Activated naive CD4-positive, alpha-beta T cell treated with anti-CD3 and anti-CD28 coated beads, Interleukin-2, amount 50 U/mL, for 72 hours (primary cell): ENCODE results near the gene CLINT1. TPM values are rescaled to one million over a fixed set of nuclear protein-coding genes. Genes with fewer than 3 reads are reported as not detected.
"Not testable (repeated sequence)": the region's sequence is repeated elsewhere in the genome, so short reads cannot be mapped to it uniquely, and the experiment has no call there.

Experiments used
- ATAC-seq, 2 donors: fragments of 150-1000 bp; cut with Tn5 transposase; 2 replicates each; pipeline ENCODE4 v1.10.0; 2021; ENCODE audit warnings: mild to moderate bottlenecking in 2 of 2, moderate library complexity in 2 of 2
- DNase-seq, 2 donors: peaks; one replicate each; pipeline ENCODE4 v3.0.0; 2021 to 2022; ENCODE audit warnings: low spot score in 2 of 2
- H3K27ac Mint-ChIP-seq, 2 donors: one replicate each; pipeline ENCODE4 v1.8.0; 2022; ENCODE audit warnings: mild to moderate bottlenecking in 2 of 2, mixed read lengths in 2 of 2
- H3K36me3 Mint-ChIP-seq, 2 donors: one replicate each; pipeline ENCODE4 v1.8.0; 2022; ENCODE audit warnings: mixed read lengths in 2 of 2
- H3K9me3 Mint-ChIP-seq, 2 donors: one replicate each; pipeline ENCODE4 v1.8.0; 2022; ENCODE audit warnings: mixed read lengths in 2 of 2
- total RNA-seq, 2 donors: library from RNA; stranded (reverse); gene quantifications; one replicate each; pipeline ENCODE4 v1.2.3, GENCODE V29; 2022

Gene CLINT1
- total RNA-seq, 2 donors from 2014 or later, result 48.4 to 71.0 TPM

DNA sequence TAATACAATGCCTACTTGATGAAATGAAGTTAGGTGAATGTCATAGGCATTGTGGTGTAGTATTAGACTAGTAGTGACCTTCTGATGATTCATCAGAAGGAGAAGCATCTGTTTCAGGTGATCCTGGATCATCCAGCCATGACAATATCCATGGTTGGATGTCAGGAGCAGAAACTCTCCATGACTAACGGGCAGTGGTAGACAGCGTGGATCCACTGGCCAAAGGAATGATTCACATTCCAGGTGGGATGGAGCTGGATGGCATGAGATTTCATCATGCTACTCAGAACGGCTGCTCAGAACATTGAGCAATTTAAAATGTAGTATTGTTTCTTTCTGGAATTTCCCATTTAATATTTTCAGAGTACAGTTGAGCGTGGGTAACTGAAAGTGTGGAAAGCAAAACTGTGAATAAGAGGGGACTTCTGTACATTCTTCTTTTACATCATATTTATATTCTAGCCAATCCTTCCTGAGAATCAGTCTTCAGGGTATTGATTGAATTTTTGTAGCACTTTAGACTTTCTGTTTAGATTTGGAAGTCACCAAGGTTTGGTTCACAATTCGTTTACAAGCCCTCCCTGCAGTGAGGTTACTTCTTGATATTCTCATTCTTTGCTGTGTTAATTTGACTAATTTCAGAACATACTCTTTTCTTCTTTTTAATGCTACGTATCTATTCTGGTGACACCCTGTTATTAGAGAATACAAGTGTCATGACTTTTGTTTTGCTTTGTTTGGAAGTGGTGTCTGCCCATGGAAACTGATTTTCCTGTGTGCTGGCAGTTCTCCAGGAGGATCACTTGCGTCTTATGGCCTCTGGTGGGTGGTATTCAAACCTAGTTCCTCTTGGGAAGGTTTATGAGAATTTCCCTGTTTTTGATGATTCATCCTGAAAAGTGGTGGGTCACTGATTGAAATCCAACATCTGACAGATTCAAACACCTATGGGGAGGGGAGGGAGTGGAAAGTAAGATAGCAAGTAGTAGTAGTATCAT lies 12.2 kb upstream of the CLINT1 start:
- Mint-ChIP-seq H3K27ac (peak overlapping the region in 1 of 2 donors; percentile 56), H3K36me3 (peaks cover 0 to 6% of the 10 kb centered on the region in 2 donors), H3K9me3 (no peaks in the 10 kb centered on the region)
- DNase-seq (no peak), ATAC-seq (peak; percentile 63 to 79)

DNA sequence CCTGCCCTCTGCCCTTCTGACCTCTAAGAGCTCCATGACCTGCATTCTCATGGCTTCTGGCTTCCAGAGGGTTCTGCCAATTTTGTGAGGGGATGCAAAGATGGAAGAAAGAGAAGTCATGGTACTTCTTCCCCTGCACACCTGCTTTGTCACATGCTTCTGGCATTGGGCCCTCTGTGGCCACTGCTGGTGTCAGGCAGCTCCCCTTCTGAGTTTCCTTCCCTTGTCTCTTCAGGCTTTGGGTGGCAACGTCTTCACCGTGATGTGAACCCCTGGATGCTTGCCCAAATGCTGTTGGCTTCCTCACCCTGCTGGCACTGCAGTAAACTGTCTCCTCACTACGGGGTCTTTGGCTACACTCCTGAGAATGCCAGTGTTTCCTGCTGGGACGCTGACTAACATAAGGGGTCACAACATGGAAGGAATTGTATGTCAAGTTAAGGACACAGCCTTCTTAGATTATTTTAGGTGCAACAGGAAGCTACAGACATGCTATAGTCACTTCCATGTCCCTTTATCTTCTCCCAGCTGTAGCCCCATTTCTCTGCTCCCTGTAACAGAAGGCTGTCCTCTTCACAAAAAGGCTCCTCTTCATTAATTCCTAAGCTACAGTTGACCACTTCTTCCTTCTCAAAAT lies 8.9 kb upstream of the CLINT1 start:
- Mint-ChIP-seq H3K27ac (no peak overlapping the region), H3K36me3 (peaks cover 0 to 6% of the 10 kb centered on the region in 2 donors), H3K9me3 (no peaks in the 10 kb centered on the region)
- no peak for ATAC-seq
- no peak for DNase-seq

DNA sequence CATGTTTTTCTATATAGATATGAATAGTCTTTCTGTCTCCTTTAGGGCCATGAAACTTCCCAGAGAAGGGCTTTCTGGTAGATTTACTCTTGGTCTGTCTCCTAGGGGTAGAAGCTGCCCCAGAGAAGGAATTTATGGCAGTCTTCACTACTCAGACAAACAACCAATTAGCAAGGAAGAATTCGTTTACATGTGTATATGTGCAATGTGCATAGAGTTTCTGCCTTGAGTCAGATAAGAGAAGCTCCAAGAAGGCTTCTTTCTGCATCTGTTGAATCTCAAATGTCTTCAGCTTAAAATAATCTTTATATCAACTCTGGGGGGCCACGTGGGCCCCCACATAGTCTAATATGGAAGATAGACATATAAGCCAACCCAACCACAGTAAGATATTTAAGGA lies 7.6 kb upstream of the CLINT1 start:
- ATAC-seq, result no peak
- peaks cover 0 to 6% of the 10 kb centered on the region in 2 donors for H3K36me3 Mint-ChIP-seq

DNA sequence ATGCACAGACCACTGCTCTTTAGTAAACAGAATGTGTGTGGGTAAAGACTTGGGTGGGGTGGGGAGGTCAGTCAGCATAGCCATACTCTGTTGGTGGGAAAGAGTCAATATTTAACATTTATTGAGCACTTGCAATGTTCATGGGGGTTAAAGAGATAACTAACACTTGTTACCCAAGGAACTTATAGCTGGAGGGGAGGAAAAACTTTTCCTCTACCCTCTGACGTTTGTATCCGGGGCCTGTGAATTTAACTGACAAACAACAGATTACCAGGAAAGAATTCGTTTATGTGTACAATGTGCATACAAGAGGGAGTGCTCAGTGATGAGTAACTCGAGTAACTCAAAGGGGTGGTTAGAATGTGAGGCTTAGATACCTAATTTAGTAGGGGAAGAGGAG lies 6.8 kb upstream of the CLINT1 start:
- Mint-ChIP-seq H3K27ac (no peak overlapping the region), H3K36me3 (peaks cover 0 to 6% of the 10 kb centered on the region in 2 donors), H3K9me3 (no peaks in the 10 kb centered on the region)
- DNase-seq, result no peak
- ATAC-seq, result no peak

More for the DNA sequence above, 7.6 kb upstream of the CLINT1 start:
- H3K9me3 Mint-ChIP-seq, result no peaks in the 10 kb centered on the region
- no peak for DNase-seq
- H3K27ac Mint-ChIP-seq, result no peak overlapping the region

DNA sequence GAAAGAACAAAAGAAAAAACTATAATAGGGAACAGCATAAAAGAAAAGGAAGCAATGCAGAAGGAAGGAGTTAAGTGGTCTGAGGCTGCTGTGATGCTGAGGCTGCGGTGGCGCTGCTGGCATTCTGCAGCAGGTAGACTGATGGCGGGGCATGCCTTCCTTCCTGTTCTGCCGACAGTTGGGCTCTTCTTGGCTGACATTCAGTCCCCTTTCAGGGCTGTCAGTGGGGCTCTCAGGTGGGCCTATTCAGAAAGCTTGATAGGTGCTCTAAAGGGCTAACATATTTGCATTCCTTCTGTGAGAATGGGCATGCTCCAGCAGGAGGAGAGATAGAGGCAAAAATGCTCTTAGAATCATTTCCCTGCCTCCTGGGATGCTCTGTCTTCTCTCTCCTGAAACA lies 5.1 kb upstream of the CLINT1 start:
- H3K9me3 Mint-ChIP-seq, result no peaks in the 10 kb centered on the region
- H3K27ac Mint-ChIP-seq, result no peak overlapping the region
- DNase-seq, result no peak

DNA sequence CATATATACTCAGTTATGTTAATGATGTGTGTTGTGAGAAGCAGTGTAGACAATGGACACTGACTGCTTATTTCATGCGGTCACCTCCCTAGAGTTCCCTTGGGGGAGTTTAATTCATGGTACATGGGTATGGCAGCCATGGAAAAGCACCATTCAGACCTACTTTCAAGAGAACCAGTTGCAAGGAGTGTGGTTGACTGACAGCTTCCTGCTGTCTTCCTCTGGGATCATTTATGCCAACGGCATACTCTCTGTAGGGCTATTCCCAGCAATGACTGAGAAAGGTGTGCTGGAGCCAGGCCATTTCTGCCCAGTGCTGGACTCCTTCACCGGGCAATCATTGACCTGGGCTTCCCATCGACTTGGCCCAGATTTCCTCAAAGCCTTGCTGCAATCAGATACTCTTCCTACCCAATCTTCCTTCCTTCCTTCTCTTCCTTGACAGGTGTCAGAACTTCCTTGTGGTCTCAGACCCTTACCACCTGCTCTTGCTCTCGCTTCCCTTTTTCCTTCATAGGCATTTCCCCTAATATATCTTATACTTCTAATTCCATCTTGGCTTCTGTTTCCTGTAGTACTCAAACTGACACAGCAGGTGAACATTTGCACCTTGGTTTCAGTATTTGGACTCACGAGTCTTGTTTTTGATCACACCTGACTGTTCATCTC lies 3.4 kb upstream of the CLINT1 start:
- H3K36me3 Mint-ChIP-seq, result peaks cover 0 to 7% of the 10 kb centered on the region in 2 donors

More for the DNA sequence above, 5.1 kb upstream of the CLINT1 start:
- ATAC-seq, result no peak
- H3K36me3 Mint-ChIP-seq, result peaks cover 0 to 2% of the 10 kb centered on the region in 2 donors

DNA sequence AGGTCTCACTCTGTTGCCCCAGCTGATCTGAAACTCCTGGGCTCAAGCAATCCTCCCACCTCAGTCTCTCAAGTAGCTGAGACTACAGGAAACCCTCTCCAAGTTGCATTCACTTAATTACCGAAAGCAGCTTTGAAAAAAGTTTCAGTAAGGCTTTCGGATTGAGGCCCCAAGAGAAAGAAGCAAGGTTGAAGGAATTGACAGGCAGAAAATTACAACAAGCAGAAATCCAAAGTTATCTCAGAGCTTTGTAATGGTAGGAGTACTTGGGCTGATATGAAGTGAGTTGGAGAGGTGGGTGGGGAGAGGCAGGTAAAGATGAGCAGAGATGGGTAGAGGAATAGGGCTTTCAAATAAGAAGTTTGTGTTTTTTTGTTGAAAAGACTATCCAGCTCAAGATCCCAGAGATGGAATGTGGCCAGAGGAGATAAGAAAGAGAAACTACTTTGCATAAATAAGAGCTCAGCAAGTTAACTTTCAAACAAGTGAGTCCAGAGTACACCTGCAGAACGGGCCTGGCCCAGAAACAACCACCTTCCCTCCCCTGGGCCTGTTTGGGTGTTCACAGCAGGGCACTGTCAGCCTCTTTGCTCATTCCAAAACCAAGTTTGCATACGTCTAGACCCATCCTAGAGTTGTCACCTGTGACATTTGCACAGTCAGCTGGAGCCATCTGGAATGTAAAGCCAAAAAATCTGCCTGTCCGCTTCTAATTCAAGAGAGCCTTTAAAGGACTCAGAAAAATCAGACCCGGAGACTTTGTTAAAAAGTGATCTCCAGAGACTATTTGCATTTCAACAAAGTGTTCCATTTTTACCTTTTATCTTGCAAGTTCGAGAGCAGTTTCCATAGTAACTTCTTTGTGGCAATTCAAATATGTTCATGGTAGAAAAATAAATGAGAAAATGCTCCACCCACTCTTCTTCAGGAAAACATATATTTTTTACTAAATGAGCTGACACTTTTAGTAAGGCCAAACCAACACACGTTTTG lies 2.2 kb upstream of the CLINT1 start:
- Mint-ChIP-seq H3K9me3 (no peaks in the 10 kb centered on the region), H3K36me3 (peaks cover 0 to 7% of the 10 kb centered on the region in 2 donors), H3K27ac (peak overlapping the region; percentile 55 to 57)
- ATAC-seq (peak in 1 of 2 donors; percentile 54), DNase-seq (peak in 1 of 2 donors; percentile 11)

More for the DNA sequence above, 3.4 kb upstream of the CLINT1 start:
- H3K27ac Mint-ChIP-seq, result peak overlapping the region in 1 of 2 donors; percentile 16
- DNase-seq (no peak), ATAC-seq (no peak)
- H3K9me3 Mint-ChIP-seq, result no peaks in the 10 kb centered on the region

DNA sequence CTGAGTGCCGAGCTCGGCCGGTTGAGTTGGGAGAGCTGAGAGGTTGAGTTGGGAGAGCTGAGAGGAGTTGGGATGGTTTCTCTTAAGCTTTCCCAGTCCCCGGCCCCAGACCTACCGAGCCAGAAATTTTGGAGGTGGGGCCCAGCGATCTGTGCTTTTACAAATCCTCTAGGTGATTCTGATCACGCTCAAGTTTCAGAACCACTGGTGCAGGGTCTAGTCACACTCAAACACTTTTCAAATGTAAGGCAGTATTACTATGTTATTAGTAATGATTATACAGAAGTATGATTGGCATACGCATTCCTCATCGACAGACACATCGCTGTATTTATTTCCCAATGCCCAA lies 256 bp upstream of the CLINT1 start:
- ATAC-seq, result peak in 1 of 2 donors; percentile 1
- no peak for DNase-seq
- Mint-ChIP-seq H3K9me3 (no peaks in the 10 kb centered on the region), H3K27ac (peak overlapping the region; percentile 95 to 97), H3K36me3 (peaks cover 0 to 7% of the 10 kb centered on the region in 2 donors)

DNA sequence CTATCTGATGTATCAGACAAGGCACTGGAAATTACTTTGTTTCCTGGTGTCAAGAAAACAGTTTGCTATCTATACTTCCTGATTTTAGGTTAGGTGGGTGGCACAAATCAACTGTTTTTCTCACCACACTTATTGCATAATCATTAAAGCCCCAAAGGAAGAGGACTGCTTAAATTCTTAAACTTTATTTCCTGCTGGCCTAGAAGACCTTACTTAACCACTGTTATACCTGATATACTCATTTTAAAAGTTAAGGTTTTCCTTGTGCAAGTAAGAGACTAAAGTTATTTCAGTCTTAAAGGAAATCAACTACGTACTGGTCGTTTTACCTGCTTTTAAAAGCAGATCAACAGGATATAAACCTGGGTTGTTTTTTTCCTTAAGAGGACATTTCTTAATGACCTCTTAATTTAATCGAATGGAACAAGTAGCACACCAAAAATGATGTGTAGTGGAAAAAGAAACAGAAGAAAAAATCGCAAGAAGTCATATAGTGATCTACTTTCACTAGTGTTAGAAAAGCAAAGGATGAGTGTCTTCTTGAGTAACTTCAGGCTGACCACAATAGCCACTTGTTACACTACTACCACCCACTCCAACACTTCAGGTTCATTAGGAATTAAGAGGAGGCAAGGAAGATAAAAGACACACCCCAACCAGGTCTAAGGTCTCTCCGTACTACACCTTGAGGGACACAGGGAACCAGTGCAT lies 974 bp downstream of the CLINT1 start:
- DNase-seq (peak in 1 of 2 donors; percentile 38), ATAC-seq (peak; percentile 79 to 83)
- Mint-ChIP-seq H3K9me3 (no peaks in the 10 kb centered on the region), H3K36me3 (peaks cover 0 to 7% of the 10 kb centered on the region in 2 donors), H3K27ac (peak overlapping the region; percentile 95 to 96)

DNA sequence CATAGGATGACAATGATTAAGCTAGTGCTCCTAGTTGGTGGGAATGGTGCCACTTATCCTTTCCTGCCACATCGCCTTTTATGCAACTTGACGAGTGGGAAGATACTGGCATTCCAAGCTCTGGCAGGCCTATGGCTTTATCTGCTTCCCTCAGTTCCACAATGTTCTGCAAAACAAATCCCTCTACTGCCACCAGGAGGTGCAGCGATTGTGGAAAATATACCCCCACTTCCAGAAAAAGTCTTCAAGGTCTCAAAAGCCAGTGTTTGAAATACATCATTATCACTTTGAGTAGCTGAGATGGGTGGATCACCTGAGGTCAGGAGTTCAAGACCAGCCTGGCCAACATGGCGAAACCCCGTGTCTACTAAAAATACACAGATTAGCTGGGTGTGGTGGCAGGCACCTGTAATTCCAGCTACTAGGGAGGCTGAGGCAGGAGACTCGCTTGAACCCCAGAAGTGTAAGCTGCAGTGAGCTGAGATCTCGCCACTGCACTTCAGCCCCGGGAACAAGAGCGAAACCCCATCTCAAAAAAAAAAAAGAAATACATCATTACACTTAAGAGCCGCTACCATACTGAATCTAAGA lies 3.4 kb downstream of the CLINT1 start:
- Mint-ChIP-seq H3K27ac (no peak overlapping the region), H3K36me3 (peaks cover 0 to 7% of the 10 kb centered on the region in 2 donors), H3K9me3 (no peaks in the 10 kb centered on the region)
- ATAC-seq (no peak), DNase-seq (no peak)

DNA sequence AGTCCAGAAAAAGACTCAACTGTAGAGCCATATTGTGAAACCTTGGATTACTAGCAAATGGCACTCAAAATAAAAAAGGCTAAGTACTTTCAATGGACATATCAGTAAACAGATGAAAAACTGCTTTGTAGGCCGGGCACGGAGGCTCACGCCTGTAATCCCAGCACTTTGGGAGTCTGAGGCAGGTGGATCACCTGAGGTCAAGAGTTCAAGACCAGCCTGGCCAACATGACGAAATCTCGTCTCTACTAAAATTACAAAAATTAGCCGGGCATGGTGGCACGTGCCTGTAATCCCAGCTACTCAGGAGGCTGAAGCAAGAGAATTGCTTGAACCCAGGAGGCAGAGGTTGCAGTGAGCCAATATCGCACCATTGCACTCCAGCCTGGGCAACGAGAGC lies 5.6 kb downstream of the CLINT1 start:
- not testable (repeated sequence) for DNase-seq, H3K36me3 Mint-ChIP-seq, H3K9me3 Mint-ChIP-seq, ATAC-seq
- H3K27ac Mint-ChIP-seq, result peak overlapping the region in 1 of 2 donors; percentile 50

DNA sequence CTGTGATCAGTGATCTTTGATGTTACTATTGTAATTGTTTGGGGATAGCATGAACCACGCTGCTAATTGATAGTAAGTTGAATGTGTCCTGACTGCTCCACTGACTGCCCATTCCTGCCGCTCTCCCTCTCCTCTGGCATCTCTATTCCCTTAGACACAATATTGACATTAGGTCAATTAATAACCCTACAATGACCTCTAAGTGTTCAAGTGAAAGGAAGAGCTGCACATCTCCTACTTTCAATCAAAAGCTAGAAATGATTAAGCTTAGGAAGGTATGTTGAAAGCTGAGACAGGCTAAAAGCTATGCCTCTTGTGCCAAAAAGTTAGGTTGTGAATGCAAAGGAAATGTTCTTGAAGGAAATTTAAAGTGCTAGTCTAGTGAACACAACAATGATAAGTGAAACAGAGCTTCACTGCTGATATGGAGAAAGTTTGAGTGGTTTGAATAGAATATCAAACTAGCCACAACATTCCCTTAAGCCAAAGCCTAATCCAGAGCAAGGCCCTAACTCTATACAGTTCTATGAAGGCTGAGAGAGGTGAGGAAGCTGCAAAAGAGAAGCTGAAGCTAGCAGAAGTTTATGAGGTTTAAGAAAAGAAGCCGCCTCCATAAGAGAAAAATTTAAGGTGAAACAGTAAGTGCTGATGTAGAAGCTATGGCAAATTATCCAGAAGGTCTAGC lies 12.9 kb downstream of the CLINT1 start:
- Mint-ChIP-seq H3K36me3 (peaks cover 0 to 5% of the 10 kb centered on the region in 2 donors), H3K9me3 (no peaks in the 10 kb centered on the region), H3K27ac (peak overlapping the region in 1 of 2 donors; percentile 24)
- no peak for ATAC-seq
- DNase-seq, result no peak

DNA sequence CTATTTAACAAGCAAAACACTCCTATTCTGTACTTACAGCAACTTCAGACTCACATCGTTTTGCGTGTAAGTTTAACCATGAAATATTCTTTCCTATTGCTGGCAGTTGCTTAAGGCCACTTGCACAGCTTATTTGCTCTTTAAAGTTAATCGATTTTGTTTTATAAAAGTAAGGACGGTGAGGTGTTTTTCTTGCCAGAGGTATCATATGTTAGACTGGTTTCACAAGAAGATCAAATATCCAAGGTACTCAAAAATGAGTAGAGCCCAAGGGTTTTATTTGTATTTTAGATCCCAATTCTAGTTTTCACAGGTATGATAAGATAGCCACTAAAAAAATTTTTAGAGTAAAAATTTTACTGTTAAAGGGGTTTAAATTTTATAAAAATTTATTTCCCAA lies 16.2 kb downstream of the CLINT1 start:
- Mint-ChIP-seq H3K36me3 (no peaks in the 10 kb centered on the region), H3K9me3 (no peaks in the 10 kb centered on the region), H3K27ac (no peak overlapping the region)
- DNase-seq (no peak), ATAC-seq (no peak)

DNA sequence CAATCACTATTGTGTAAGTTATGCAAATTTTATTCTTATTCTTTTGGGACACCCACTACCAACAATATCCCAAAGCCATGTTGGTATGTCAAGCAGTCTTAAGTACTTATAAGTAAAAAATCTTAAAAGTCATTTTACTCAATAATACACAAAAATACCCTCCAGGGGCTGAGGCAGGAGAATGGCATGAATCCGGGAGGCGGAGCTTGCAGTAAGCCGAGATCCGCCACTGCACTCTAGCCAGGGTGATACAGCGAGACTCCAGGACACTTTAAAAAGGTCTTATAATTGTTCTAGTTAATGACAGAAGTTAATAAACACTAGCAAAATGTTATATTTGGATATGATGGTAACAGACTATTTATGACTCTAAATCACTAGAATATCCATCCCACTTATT lies 16.8 kb downstream of the CLINT1 start:
- no peak for ATAC-seq
- Mint-ChIP-seq H3K27ac (no peak overlapping the region), H3K36me3 (no peaks in the 10 kb centered on the region), H3K9me3 (no peaks in the 10 kb centered on the region)
- no peak for DNase-seq
